HepG2 (cell line): ENCODE results near the gene HS3ST3B1. TPM values are rescaled to one million over a fixed set of nuclear protein-coding genes. Genes with fewer than 3 reads are reported as not detected.

Experiments used
- ERF ChIP-seq: IDR thresholded peaks from 2 replicates; pipeline ENCODE4 v1.6.1; 2018; ENCODE audit warnings: missing biosample characterization, missing genetic modification reagents
- KAT7 ChIP-seq: IDR thresholded peaks from 2 replicates; pipeline ENCODE4 v1.6.1; 2018; ENCODE audit warnings: borderline replicate concordance, missing compliant biosample characterization
- NCOA2 ChIP-seq: sonication (generic); formaldehyde crosslinking; IDR thresholded peaks from 2 replicates; pipeline ENCODE4 v1.8.0; 2022; ENCODE audit warnings: inconsistent platforms
- RBM22 ChIP-seq: fragments of 200-400 bp; formaldehyde crosslinking; optimal IDR thresholded peaks from 2 replicates; pipeline ENCODE3; 2017; ENCODE audit warnings: mild to moderate bottlenecking, low read length, moderate library complexity
- REL ChIP-seq: sonication (generic); formaldehyde crosslinking; conservative IDR thresholded peaks from 2 replicates; pipeline ENCODE4 v1.8.0; 2022; ENCODE audit warnings: mild to moderate bottlenecking, missing genetic modification reagents, moderate library complexity
- SCMH1 ChIP-seq: sonication (generic); formaldehyde crosslinking; IDR thresholded peaks from 2 replicates; pipeline ENCODE4 v1.9.0; 2021; ENCODE audit warnings: missing genetic modification reagents, mild to moderate bottlenecking, borderline replicate concordance
- SMAD1 ChIP-seq: sonication (generic); formaldehyde crosslinking; IDR thresholded peaks from 2 replicates; pipeline ENCODE4 v1.4.0; 2020; ENCODE audit warnings: missing genetic modification reagents, low read depth, mild to moderate bottlenecking, borderline replicate concordance
- SP140L ChIP-seq: sonication (generic); formaldehyde crosslinking; IDR thresholded peaks from 2 replicates; pipeline ENCODE4 v1.4.0; 2020; ENCODE audit warnings: missing genetic modification reagents, borderline replicate concordance
- SP4 ChIP-seq: sonication (generic); formaldehyde crosslinking; IDR thresholded peaks from 2 replicates; pipeline ENCODE4 v1.8.1; 2023; ENCODE audit warnings: mild to moderate bottlenecking, missing genetic modification reagents
- SSRP1 ChIP-seq: IDR thresholded peaks from 2 replicates; pipeline ENCODE4 v1.6.1; 2016; ENCODE audit warnings: control low read depth
- ZNF224 ChIP-seq: sonication (generic); formaldehyde crosslinking; IDR thresholded peaks from 2 replicates; pipeline ENCODE4 v1.5.0; 2020; ENCODE audit warnings: mild to moderate bottlenecking, missing genetic modification reagents
- ZNF230 ChIP-seq: sonication (generic); formaldehyde crosslinking; IDR thresholded peaks from 2 replicates; pipeline ENCODE4 v1.4.0; 2020; ENCODE audit warnings: mild to moderate bottlenecking, missing genetic modification reagents
- ZNF460 ChIP-seq: sonication (generic); formaldehyde crosslinking; IDR thresholded peaks from 2 replicates; pipeline ENCODE4 v1.5.1; 2020; ENCODE audit warnings: missing genetic modification reagents, mild to moderate bottlenecking, borderline replicate concordance
- ZNF484 ChIP-seq: sonication (generic); formaldehyde crosslinking; IDR thresholded peaks from 2 replicates; pipeline ENCODE4 v1.5.1; 2020; ENCODE audit warnings: mild to moderate bottlenecking, low read depth, missing genetic modification reagents, borderline replicate concordance
- ZNF556 ChIP-seq: sonication (generic); formaldehyde crosslinking; IDR thresholded peaks from 2 replicates; pipeline ENCODE4 v1.4.0; 2020; ENCODE audit warnings: mild to moderate bottlenecking, missing genetic modification reagents, borderline replicate concordance
- ZNF720 ChIP-seq: sonication (generic); formaldehyde crosslinking; IDR thresholded peaks from 2 replicates; pipeline ENCODE4 v1.4.0; 2020; ENCODE audit warnings: missing genetic modification reagents
- ZNF839 ChIP-seq: sonication (generic); formaldehyde crosslinking; IDR thresholded peaks from 2 replicates; pipeline ENCODE4 v1.4.0; 2020; ENCODE audit warnings: missing genetic modification reagents, mild to moderate bottlenecking, borderline replicate concordance
- ZNF883 ChIP-seq: sonication (generic); formaldehyde crosslinking; IDR thresholded peaks from 2 replicates; pipeline ENCODE4 v1.5.1; 2020; ENCODE audit warnings: mild to moderate bottlenecking, missing genetic modification reagents; ENCODE audit errors: not compliant biosample characterization
- polyA plus RNA-seq, 8 experiments: library from polyadenylated mRNA; depleted of rRNA in 3 of 8; stranded (reverse) in 7 of 8; unstranded in 1 of 8; fragments of >200 nt; fragmentation: Illumina TruSeq in 4 of 8; extraction: Trizol in 4 of 8; gene quantifications; 2 replicates each; pipeline versions ENCODE4 v1.2.1 to v1.2.3, GENCODE V29; 2011 to 2016; ENCODE audit warnings: low read depth in 4 of 8, missing spikeins in 1 of 8, mixed read lengths in 1 of 8; ENCODE audit not compliant: insufficient read depth in 1 of 8
- total RNA-seq, 5 experiments: library from RNA; depleted of rRNA; stranded (reverse); fragments of >200 nt; fragmentation: Illumina TruSeq; extraction: Trizol; gene quantifications; 2 replicates each; pipeline ENCODE4 v1.2.3, GENCODE V29; 2016; ENCODE audit warnings: low read depth in 1 of 5
- TF ChIP-seq, protein P1 (sequence below): sonication (generic); formaldehyde crosslinking; IDR thresholded peaks from 2 replicates; pipeline ENCODE4 v1.9.0; 2021; ENCODE audit warnings: missing genetic modification reagents, borderline replicate concordance
- TF ChIP-seq, protein P2 (sequence below), 2 experiments: sonication (generic) in 1 of 2; formaldehyde crosslinking in 1 of 2; IDR thresholded peaks; 2 replicates each; pipeline versions ENCODE4 v1.4.0 to v1.6.1; 2016 to 2020; ENCODE audit warnings: borderline replicate concordance in 1 of 2, low read depth in 1 of 2, mild to moderate bottlenecking in 1 of 2, missing genetic modification reagents in 1 of 2
- TF ChIP-seq, protein P3 (sequence below): sonication (generic); formaldehyde crosslinking; IDR thresholded peaks from 2 replicates; pipeline ENCODE4 v1.4.0; 2020; ENCODE audit warnings: missing genetic modification reagents; ENCODE audit errors: not compliant biosample characterization
- TF ChIP-seq, protein P4 (sequence below): sonication (generic); formaldehyde crosslinking; IDR thresholded peaks from 2 replicates; pipeline ENCODE4 v1.9.0; 2021; ENCODE audit warnings: missing genetic modification reagents, mild to moderate bottlenecking, borderline replicate concordance

Gene HS3ST3B1
- total and polyA plus RNA-seq, 2 of the 13 experiments (the other 11 are each of a cell fraction or from before 2014, with no cell fraction given), result 15.7 to 39.5 TPM

DNA sequence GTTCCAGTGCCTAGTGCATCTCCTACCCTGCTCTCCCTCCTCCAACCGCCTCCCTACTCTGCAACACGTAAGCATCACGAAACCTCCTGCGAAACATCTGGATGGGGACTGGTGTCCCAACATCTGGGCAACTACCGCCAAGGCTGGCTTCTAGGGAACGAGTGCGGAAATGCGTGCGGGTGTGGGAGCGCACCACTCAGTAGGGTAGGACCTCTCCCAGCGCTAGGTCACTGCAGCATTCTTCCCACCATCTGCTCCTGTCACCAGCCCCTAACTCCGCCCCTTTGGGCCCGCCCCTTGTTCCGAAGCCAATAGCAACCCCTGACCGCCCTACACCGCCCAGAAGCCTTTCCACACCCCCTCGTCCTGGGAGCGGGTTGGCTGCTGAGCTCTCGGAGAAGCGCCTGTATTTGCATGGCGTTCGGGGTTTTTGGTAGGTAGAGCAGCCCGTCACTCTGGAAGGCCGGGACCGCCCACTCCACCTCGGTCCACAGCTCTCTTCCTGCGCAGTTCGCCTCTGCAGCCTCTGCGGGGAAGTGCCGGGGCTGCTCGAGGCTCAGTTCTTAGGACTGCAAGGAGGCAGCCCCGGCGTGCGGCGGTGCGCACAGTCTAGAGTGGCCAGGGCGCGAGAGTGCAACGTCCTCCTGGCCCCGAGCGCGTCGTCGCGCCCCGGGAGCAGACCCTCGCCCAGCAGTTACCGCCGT is at the start of gene HS3ST3B1 (continued):
- TF ChIP-seq ZNF839 (CRISPR knock-in tag), result 0 out of 2 replicates have a peak, but pooled peaks have one; percentile 29
- TF ChIP-seq, protein P1, sequence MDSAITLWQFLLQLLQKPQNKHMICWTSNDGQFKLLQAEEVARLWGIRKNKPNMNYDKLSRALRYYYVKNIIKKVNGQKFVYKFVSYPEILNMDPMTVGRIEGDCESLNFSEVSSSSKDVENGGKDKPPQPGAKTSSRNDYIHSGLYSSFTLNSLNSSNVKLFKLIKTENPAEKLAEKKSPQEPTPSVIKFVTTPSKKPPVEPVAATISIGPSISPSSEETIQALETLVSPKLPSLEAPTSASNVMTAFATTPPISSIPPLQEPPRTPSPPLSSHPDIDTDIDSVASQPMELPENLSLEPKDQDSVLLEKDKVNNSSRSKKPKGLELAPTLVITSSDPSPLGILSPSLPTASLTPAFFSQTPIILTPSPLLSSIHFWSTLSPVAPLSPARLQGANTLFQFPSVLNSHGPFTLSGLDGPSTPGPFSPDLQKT, result no peak
- TF ChIP-seq, protein P2, sequence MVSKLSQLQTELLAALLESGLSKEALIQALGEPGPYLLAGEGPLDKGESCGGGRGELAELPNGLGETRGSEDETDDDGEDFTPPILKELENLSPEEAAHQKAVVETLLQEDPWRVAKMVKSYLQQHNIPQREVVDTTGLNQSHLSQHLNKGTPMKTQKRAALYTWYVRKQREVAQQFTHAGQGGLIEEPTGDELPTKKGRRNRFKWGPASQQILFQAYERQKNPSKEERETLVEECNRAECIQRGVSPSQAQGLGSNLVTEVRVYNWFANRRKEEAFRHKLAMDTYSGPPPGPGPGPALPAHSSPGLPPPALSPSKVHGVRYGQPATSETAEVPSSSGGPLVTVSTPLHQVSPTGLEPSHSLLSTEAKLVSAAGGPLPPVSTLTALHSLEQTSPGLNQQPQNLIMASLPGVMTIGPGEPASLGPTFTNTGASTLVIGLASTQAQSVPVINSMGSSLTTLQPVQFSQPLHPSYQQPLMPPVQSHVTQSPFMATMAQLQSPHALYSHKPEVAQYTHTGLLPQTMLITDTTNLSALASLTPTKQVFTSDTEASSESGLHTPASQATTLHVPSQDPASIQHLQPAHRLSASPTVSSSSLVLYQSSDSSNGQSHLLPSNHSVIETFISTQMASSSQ (IDR thresholded peaks at IDR 0.05; ENCODE audit: low read depth), result no peak
- TF ChIP-seq, protein P2 (CRISPR knock-in tag; IDR thresholded peaks at IDR 0.05; ENCODE audit: borderline replicate concordance), result peak; percentile 64; the same call in 1 of the 2 replicates
- TF ChIP-seq ZNF230 (CRISPR knock-in tag), result peak; percentile 70; the same call in 1 of the 2 replicates
- no peak for TF ChIP-seq NCOA2
- no peak for TF ChIP-seq ZNF720 (CRISPR knock-in tag)
- TF ChIP-seq, protein P3, sequence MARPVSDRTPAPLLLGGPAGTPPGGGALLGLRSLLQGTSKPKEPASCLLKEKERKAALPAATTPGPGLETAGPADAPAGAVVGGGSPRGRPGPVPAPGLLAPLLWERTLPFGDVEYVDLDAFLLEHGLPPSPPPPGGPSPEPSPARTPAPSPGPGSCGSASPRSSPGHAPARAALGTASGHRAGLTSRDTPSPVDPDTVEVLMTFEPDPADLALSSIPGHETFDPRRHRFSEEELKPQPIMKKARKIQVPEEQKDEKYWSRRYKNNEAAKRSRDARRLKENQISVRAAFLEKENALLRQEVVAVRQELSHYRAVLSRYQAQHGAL (CRISPR knock-in tag), result no peak
- no peak for TF ChIP-seq REL (CRISPR knock-in tag)
- no peak for TF ChIP-seq RBM22
- TF ChIP-seq ZNF460, result no peak
- no peak for TF ChIP-seq SCMH1 (CRISPR knock-in tag)
- peak; percentile 81; the same call in 1 of the 2 replicates for TF ChIP-seq ZNF224 (CRISPR knock-in tag)
- no peak for TF ChIP-seq SSRP1
- TF ChIP-seq ERF, result peak; percentile 83
- TF ChIP-seq SP4 (CRISPR knock-in tag), result peak; percentile 97
- no peak for TF ChIP-seq SMAD1
- no peak; the same call in 1 of the 2 replicates for TF ChIP-seq SP140L (CRISPR knock-in tag)
- TF ChIP-seq ZNF556 (CRISPR knock-in tag), result no peak
- TF ChIP-seq, protein P4, sequence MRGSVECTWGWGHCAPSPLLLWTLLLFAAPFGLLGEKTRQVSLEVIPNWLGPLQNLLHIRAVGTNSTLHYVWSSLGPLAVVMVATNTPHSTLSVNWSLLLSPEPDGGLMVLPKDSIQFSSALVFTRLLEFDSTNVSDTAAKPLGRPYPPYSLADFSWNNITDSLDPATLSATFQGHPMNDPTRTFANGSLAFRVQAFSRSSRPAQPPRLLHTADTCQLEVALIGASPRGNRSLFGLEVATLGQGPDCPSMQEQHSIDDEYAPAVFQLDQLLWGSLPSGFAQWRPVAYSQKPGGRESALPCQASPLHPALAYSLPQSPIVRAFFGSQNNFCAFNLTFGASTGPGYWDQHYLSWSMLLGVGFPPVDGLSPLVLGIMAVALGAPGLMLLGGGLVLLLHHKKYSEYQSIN (CRISPR knock-in tag), result no peak
- TF ChIP-seq KAT7 (CRISPR knock-in tag), result peak; percentile 96
- no peak for TF ChIP-seq ZNF883 (CRISPR knock-in tag)
- no peak for TF ChIP-seq ZNF484 (CRISPR knock-in tag)
